GM12864 (cell line): ENCODE data around the gene CAMKK2.
A peak's percentile ranks its signal among the peaks of the same experiment; 100 is the strongest.

Experiments
- DNase-seq: peaks from one replicate; pipeline ENCODE4 v3.0.0-alpha.2; 2011; ENCODE audit warnings: low read depth
- H3K4me3 ChIP-seq: 2 replicates; pipeline ENCODE4 v1.5.1; 2011; ENCODE audit warnings: mild to moderate bottlenecking, low read depth, low read length, control low read depth
- TF ChIP-seq, protein P1 (sequence below): IDR thresholded peaks from 2 replicates; pipeline ENCODE4 v1.5.1; 2011; ENCODE audit warnings: low read depth, mild to moderate bottlenecking, moderate library complexity, low read length, control low read depth, inconsistent platforms; ENCODE audit errors: missing control alignments

CAMKK2 gene

DNA sequence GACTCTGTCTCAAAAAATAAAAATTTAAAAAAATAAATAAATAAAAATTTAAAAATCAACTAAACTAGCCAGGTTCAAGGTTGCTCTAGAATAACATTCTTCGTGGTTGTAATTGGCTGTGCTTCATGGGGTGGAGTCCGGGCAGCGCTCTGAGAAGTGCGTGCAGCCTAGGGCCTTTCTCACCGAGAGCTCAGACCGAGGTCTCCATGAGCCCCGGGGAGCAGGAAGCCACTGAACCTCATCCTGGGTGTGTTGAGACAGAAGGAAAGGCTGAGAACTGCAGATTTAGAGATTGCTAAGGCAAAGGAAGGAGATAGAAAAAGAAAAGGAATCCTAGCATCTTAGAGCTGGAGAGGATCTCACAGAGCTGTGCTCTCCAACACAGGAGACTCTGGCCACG is 71.9 kb downstream of the CAMKK2 start:
- DNase-seq, result no peak
- no peak overlapping the region for H3K4me3 ChIP-seq
- TF ChIP-seq, protein P1, sequence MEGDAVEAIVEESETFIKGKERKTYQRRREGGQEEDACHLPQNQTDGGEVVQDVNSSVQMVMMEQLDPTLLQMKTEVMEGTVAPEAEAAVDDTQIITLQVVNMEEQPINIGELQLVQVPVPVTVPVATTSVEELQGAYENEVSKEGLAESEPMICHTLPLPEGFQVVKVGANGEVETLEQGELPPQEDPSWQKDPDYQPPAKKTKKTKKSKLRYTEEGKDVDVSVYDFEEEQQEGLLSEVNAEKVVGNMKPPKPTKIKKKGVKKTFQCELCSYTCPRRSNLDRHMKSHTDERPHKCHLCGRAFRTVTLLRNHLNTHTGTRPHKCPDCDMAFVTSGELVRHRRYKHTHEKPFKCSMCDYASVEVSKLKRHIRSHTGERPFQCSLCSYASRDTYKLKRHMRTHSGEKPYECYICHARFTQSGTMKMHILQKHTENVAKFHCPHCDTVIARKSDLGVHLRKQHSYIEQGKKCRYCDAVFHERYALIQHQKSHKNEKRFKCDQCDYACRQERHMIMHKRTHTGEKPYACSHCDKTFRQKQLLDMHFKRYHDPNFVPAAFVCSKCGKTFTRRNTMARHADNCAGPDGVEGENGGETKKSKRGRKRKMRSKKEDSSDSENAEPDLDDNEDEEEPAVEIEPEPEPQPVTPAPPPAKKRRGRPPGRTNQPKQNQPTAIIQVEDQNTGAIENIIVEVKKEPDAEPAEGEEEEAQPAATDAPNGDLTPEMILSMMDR, result no peak

DNA sequence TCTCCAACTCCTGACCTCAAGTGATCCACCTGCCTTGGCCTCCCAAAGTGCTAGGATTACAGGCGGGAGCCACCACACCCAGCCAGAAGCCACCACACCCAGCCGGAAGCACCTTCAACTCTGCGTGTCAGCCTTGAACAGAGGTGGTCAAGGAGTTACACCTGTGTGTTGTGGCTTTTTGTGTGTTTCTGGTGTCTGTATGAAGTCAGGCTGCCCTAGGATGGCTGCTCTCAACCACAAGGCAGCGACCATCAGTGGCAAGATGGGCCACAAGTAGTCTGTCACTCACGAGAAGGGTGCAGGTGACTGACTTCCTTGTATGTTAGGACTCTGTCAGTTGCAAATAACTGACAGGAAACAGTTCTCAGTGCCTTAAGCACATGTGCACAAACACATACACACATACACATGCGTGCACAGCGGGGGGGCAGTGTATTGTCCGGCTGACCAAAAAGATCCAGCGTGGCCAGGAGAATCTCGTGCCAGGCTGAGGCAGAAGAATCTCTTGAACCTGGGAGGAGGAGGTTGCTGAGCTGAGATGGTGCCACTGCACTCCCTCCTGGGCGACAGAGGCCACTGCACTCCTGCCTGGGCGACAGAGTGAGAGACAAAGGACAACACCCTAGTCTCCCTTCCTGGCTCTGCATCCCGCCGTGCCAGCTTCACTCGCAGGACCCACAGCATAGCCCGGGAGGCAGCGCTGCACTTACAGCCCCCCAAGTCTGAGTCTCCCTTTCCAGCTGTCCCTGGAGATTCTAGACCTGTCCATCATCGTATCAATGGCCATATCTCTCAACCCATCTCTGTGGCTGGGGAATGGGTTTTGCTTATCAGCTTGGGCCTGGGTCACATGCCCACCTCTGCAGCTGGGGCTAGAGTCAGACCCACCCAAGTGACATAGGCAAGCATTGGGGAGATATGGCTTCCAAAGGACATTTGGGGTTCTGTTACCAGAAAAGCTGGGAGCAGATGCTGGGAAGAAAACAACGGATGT is 72.9 kb downstream of the CAMKK2 start:
- TF ChIP-seq, protein P1, result peak; percentile 73
- no peak overlapping the region for H3K4me3 ChIP-seq
- DNase-seq, result no peak

DNA sequence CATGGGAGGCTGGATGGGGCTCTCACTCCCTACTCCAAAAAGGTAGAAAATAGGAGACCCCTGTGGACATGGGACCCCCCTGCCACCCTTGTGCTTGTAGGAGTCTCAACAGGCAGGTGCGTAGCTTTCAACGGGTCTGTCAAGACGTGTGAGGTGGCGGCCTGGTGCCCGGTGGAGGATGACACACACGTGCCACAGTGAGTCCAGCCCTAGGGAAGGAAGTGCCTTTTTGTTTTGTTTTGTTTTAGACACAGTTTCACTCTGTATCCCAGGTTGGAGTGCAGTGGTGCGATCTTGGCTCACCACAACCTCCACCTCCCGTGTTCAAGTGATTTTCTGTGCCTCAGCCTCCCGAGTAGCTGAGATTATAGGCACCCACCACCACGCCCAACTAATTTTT is 73.7 kb downstream of the CAMKK2 start:
- no peak for DNase-seq
- no peak overlapping the region for H3K4me3 ChIP-seq
- TF ChIP-seq, protein P1, result no peak

DNA sequence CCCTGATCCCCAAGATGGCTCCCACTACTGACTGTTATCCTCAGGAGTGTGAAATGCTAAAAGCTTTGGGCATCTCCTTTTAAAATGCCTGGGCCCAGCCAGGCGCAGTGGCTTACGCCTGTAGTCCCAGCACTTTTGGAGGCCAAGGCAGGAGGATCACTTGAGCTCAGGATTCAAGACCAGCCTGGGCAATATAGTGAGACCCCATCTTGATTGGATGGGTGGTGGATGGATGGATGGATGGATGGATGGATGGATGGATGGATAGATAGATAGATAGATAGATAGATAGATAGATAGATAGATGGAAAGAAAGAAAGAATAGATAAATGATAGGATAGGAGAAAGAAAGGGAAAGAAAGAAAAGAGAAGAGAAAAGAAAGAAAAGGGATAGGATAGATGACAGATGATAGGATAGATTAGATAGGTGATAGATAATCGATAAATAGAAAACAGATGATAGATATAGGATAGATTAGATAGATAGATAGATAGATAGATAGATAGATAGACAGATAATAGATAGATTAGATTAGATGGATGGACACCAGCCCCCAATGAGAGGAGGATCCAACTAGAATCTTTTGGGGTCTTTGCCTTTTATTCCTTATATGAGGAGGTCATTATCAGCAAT is 77.0 kb downstream of the CAMKK2 start:
- TF ChIP-seq, protein P1, result no peak
- DNase-seq, result no peak
- no peak overlapping the region for H3K4me3 ChIP-seq

DNA sequence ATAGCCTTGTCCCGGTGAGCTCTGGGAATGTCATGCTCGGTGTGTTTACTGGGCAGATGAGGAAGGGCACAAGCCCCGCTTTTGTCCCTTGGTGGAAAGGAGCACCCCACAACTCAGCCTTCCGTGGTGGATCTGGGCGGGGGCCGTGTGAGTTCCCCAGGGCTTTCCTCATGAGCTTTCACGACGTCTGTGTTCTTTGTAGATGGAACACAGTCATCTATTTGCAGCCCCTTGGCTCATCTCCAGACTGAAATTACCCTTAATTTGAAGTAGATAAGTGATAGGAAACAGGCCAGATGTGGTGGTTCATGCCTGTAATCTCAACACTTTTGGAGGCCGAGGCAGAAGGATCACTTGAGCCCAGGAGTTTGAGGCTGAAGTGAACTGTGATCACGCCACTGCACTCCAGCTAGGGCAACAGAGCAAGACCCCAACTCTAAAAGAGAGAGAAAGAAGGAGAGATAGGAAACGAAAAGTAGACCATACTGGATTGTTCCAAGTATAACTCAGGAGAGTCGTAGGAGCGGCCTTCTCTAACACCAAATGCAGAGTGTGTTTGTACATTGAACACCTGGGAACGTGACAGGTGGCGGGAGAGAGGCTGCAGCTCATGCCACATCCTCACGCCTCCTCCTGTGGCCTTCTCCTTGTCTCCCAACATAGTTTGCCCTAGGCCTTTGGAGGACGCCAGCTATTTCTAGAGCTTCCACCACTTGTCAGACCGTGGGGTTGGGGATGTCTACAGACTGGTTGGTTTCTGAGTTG is 77.7 kb downstream of the CAMKK2 start:
- no peak for DNase-seq
- TF ChIP-seq, protein P1, result no peak
- no peak overlapping the region for H3K4me3 ChIP-seq

DNA sequence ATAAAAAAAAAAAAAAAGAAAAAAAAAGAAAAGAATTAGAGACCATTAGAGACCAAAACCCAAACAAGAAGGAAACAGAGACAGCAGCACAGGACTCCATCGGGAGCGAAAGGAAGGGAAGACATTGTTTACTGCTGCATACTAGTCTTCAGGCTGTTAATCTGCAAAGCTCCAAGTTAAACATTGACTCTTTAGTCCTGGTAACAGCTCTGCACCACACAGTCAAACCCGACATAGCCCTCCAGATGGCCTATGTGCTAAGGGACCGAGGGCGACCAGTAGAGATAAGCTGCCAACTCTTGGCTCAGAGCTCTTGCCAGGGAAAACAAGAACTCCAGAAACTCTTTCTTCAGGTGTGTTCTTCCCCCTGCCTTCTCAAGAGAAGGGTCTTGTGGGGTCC is 78.7 kb downstream of the CAMKK2 start:
- TF ChIP-seq, protein P1, result no peak
- no peak for DNase-seq
- no peak overlapping the region for H3K4me3 ChIP-seq
